HG03066 (cell line): ENCODE measurements around the gene TMIGD3.

Experiments used
- ATAC-seq: cut with Tn5 transposase; IDR thresholded peaks from one replicate; pipeline ENCODE4 v1.9.1; 2021; ENCODE audit warnings: low read depth; ENCODE audit not compliant: unreplicated experiment

Gene TMIGD3

GRCh38 chr1:111449703-111450017, 53.8 kb downstream of the TMIGD3 start:
- ATAC-seq = no peak

GRCh38 chr1:111448918-111449702, 54.3 kb downstream of the TMIGD3 start, which contains the start of the genes ATP5PB and WDR77:
ATP5PB (plus strand) TSS chr1:111449464; CDS start chr1:111449542, 78 bp downstream.
WDR77 (minus strand) TSS chr1:111449256; CDS start chr1:111449169, 87 bp downstream.
- ATAC-seq = peak; percentile 94

- no peak for ATAC-seq
Observed at GRCh38 chr1:111448482-111448917, 54.9 kb downstream of the TMIGD3 start.

GRCh38 chr1:111446967-111447892, 56.2 kb downstream of the TMIGD3 start:
- no peak for ATAC-seq

GRCh38 chr1:111446546-111446945, 56.9 kb downstream of the TMIGD3 start:
- no peak for ATAC-seq

GRCh38 chr1:111444031-111444430, 59.4 kb downstream of the TMIGD3 start:
- ATAC-seq = no peak

GRCh38 chr1:111442457-111442856, 61.0 kb downstream of the TMIGD3 start:
- ATAC-seq = no peak

GRCh38 chr1:111441573-111442192, 61.8 kb downstream of the TMIGD3 start:
- ATAC-seq = no peak

GRCh38 chr1:111439461-111440351, 63.7 kb downstream of the TMIGD3 start:
- no peak for ATAC-seq

GRCh38 chr1:111436726-111437125, 66.7 kb downstream of the TMIGD3 start:
- no peak for ATAC-seq
